OCI-LY7 (cell line): ENCODE data around the gene BLOC1S2.

Experiments used
- EZH2phosphoT487 ChIP-seq: fragments of 200-600 bp; sonication (generic); IDR thresholded peaks from 2 replicates; pipeline ENCODE4 v1.6.1; 2018; ENCODE audit warnings: low read depth, borderline replicate concordance, mild to moderate bottlenecking, mixed run types, antibody characterized with exemption, low read length, moderate library complexity, mixed read lengths
- TF ChIP-seq, protein P1 (sequence below): fragments of 200-600 bp; sonication (generic); conservative IDR thresholded peaks from 2 replicates; pipeline ENCODE4 v1.5.1; 2014; ENCODE audit warnings: mild to moderate bottlenecking, antibody characterized with exemption, low read length, moderate library complexity, mixed read lengths

- TF ChIP-seq, protein P1, sequence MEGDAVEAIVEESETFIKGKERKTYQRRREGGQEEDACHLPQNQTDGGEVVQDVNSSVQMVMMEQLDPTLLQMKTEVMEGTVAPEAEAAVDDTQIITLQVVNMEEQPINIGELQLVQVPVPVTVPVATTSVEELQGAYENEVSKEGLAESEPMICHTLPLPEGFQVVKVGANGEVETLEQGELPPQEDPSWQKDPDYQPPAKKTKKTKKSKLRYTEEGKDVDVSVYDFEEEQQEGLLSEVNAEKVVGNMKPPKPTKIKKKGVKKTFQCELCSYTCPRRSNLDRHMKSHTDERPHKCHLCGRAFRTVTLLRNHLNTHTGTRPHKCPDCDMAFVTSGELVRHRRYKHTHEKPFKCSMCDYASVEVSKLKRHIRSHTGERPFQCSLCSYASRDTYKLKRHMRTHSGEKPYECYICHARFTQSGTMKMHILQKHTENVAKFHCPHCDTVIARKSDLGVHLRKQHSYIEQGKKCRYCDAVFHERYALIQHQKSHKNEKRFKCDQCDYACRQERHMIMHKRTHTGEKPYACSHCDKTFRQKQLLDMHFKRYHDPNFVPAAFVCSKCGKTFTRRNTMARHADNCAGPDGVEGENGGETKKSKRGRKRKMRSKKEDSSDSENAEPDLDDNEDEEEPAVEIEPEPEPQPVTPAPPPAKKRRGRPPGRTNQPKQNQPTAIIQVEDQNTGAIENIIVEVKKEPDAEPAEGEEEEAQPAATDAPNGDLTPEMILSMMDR, result no peak
- no peak for TF ChIP-seq EZH2phosphoT487
Measured at GRCh38 chr10:100315615-100316014, 29.1 kb upstream of the BLOC1S2 start.
